Measurements from ENCODE around the gene COX19. TPM values are rescaled to one million over a fixed set of nuclear protein-coding genes. Genes with fewer than 3 reads are reported as not detected.

Gene COX19
- polyA plus RNA-seq, 1 of the 3 experiments (the other 2 are of a cell fraction): 7.6 TPM

- H3K27ac ChIP-seq (ENCODE audit: low read depth in 2 of 2, low read length in 1 of 2): no peak overlapping the region
- no peak overlapping the region for H2AFZ ChIP-seq (ENCODE audit: low read depth)
- no peaks in the 10 kb centered on the region for H4K20me1 ChIP-seq (ENCODE audit: insufficient read depth)
- H3K4me2 ChIP-seq: no peak overlapping the region
- TF ChIP-seq MEF2A (IDR thresholded peaks at IDR 0.05; ENCODE audit: borderline replicate concordance, low read depth): no peak
- TF ChIP-seq GATA2 (CRISPR knock-in tag; IDR thresholded peaks at IDR 0.05): no peak
- no peak for TF ChIP-seq JUND (IDR thresholded peaks at IDR 0.05)
- no peak for TF ChIP-seq SMC3 (IDR thresholded peaks at IDR 0.05; ENCODE audit: low read depth, low read length)
- TF ChIP-seq NFIC (IDR thresholded peaks at IDR 0.05; ENCODE audit: borderline replicate concordance): no peak
- no peak for TF ChIP-seq REST (IDR thresholded peaks at IDR 0.05; ENCODE audit: low read depth, low read length)
- TF ChIP-seq PBX3 (IDR thresholded peaks at IDR 0.05): no peak
- no peak for TF ChIP-seq EP300 (IDR thresholded peaks at IDR 0.05; ENCODE audit: borderline replicate concordance in 1 of 2, low read depth in 1 of 2, low read length in 1 of 2)
- TF ChIP-seq RCOR1 (IDR thresholded peaks at IDR 0.05; ENCODE audit: low read length): no peak
- TF ChIP-seq FOSL2 (IDR thresholded peaks at IDR 0.05; ENCODE audit: borderline replicate concordance, low read depth): no peak
- TF ChIP-seq FOXM1 (IDR thresholded peaks at IDR 0.05; ENCODE audit: low read depth): no peak
- TF ChIP-seq CTCF (IDR thresholded peaks at IDR 0.05): no peak
- TF ChIP-seq RXRA (IDR thresholded peaks at IDR 0.05; ENCODE audit: borderline replicate concordance, low read depth): no peak
- no peak for TF ChIP-seq ELF1 (IDR thresholded peaks at IDR 0.05)
- no peak for TF ChIP-seq SIN3A (IDR thresholded peaks at IDR 0.05; ENCODE audit: borderline replicate concordance, low read depth, low read length)
- TF ChIP-seq EZH2phosphoT487 (IDR thresholded peaks at IDR 0.05; ENCODE audit: borderline replicate concordance, low read depth): no peak
- no peak for TF ChIP-seq ZBTB33 (IDR thresholded peaks at IDR 0.05; ENCODE audit: borderline replicate concordance, low read depth)
- no peak for TF ChIP-seq USF2 (IDR thresholded peaks at IDR 0.05; ENCODE audit: borderline replicate concordance, low read depth, low read length)
- no peaks in the 10 kb centered on the region for H3K9me3 ChIP-seq
- no peaks in the 10 kb centered on the region for H3K79me2 ChIP-seq (ENCODE audit: insufficient read depth)
- POLR2A ChIA-PET: no interaction called here
- H3K27me3 ChIP-seq (ENCODE audit: insufficient read depth): no peaks in the 10 kb centered on the region
- H3K36me3 ChIP-seq (replicated peaks in 1 of 2; ENCODE audit: control insufficient read depth in 1 of 2, insufficient read depth in 2 of 2, low read length in 1 of 2): no peaks in the 10 kb centered on the region
- no peak for DNase-seq
- no peaks in the 10 kb centered on the region for H3K9me2 ChIP-seq
- H3F3A ChIP-seq (replicated peaks; ENCODE audit: insufficient read depth): peaks cover 4% of the 10 kb centered on the region
- H3K4me3 ChIP-seq (ENCODE audit: low read depth in 2 of 2, low read length in 1 of 2): no peak overlapping the region
- CTCF ChIA-PET: interaction anchor here (4.0 kb wide), 1 partner anchor 11 kb away, joined by 28 read pairs; no protein-coding TSS in a partner anchor
- WGBS (ENCODE audit: low lambda C conversion rate): 84% methylated on average over 35 of the region's 40 CpGs
- no peak overlapping the region for H3K9ac ChIP-seq
- peaks cover 5 to 15% of the 10 kb centered on the region in 2 experiments; a peak in 2 of 4 replicates for H3K4me1 ChIP-seq (ENCODE audit: control insufficient read depth in 1 of 2, insufficient read depth in 2 of 2, low read depth in 1 of 2, low read length in 1 of 2)
These were observed 54.8 kb downstream of the COX19 start for GRCh38 chr7:920351-921070.
